HG03565 (cell line): ENCODE measurements around the gene DEFB110.

Experiments used
- ATAC-seq: cut with Tn5 transposase; IDR thresholded peaks from one replicate; pipeline ENCODE4 v1.9.1; 2021; ENCODE audit warnings: mild to moderate bottlenecking, moderate library complexity; ENCODE audit not compliant: unreplicated experiment

Gene DEFB110

DNA sequence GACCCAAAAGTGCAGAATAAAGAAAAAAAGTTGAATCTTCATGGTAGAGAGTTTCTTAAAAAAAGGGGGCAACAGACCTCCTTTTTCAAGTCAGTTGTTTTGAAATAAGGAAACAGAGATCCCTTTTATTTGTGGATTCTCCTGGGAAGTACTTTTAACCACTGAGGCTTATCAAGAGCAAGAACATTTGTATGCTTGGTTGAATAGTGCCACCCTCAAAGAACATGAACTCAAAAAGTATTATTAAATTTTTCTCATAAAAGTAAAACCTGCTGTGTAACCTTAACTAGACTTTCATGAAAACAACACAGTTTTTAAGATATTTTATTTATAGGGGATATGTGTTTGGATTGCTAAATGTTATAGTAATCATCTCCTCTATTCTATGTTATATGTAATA is at the start of gene DEFB110:
Gene DEFB110, minus strand, starts transcription at position 101 of the 400 bp plus-strand sequence. Its CDS starts 59 bp downstream, at position 42.
- ATAC-seq, result no peak

DNA sequence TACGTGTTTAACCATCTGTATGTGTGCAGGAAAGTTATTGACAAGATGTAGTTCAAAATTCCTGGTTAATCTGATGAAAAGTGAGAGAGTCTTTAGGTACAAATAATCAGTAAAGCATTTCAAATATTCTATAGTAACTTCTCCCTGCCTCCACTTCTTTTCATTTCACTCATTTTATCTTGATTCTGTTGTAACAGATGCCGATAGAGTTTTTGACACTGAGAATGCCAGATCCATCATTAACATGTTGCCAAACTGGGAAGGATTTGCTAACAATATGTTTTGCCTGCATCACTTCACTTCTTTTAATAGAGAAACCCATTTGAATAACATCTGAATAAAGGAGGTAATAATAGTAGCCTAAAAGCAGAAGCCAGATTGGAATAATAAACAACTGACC is 48.3 kb upstream of the DEFB110 start:
- no peak for ATAC-seq

DNA sequence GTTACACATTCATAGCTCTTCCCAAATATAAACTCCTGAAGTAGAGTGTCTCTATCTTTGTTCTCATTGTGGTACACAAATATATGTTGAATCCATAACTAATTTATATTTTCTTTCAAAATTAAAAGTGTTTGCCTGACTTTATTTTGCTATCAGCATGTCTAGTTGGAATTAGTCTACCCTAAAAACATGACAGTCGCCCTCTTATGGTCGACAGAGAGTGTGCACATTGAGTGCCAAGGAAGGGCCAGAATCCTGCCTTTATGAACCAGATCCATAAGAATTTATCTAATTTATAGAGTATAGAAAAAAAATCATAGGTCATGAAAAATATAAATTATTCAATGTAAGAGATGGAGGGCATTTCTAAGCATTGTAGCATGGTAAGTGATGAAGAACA is 40.3 kb upstream of the DEFB110 start:
- ATAC-seq, result no peak

DNA sequence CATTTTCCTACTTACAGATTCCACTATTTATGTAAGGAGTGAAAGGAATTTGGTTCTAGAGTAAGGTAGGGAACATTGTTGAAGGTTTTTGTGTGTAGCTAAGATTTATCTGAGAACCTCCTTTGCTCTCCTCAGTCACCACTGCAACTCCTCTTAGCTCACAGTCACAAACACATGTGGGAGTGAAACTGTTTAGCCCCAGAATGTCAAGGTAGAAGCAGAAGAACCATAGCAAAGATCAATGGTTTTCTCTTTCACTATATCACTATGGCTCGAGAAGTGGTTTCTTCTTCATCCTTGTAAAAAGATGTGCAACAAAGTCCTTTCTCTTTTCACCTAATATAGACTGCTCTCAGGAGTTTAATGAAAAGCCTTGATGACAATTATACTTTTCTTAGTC is 34.4 kb upstream of the DEFB110 start:
- ATAC-seq, result peak; percentile 62

GRCh38 chr6:50049829-50050228 is 28.0 kb upstream of the DEFB110 start, which contains the start of gene DEFB112:
TSS of gene DEFB112 (minus strand) at chr6:50049929. CDS start at chr6:50049869, 60 bp downstream.
- no peak for ATAC-seq

GRCh38 chr6:50047026-50047425 is 25.2 kb upstream of the DEFB110 start:
- no peak for ATAC-seq

DNA sequence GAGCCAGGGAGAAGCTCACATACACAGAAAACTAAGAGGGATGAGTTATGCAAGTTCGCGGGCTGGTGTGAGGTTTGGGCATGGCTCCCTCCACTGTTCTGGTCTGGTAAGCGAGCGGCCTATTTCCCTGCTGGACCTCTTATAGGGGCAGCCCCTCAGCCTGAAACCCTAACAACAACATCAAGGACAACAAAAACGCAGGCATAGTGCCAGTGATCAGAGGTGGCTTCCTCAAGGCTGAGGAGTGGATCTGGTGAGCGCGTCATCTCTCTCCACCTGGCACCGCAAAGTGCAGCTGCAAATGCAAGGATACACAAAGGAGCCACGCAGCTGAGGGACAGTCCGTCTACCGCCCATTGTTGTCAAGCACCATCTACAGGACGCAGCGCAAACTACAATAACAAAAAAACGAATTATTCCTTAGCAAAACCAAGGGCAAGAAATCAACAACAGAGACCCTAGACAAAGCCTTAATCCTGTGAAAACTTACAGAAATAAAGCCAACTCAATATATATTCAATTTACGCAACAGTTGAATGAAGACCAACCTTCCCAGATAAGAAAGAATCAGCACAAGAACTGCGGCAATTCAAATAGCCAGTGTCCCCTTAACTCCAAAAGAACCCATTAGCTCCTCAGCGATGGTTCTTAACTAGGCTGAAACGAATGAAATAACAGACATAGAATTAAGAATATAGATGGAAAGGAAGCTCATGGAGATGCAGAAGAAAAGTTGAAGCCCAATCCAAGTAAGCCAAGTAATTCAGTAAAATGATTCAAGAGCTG is 9.2 kb upstream of the DEFB110 start:
- ATAC-seq, result no peak

- no peak for ATAC-seq
Measured at GRCh38 chr6:50030350-50030749, 8.6 kb upstream of the DEFB110 start.

DNA sequence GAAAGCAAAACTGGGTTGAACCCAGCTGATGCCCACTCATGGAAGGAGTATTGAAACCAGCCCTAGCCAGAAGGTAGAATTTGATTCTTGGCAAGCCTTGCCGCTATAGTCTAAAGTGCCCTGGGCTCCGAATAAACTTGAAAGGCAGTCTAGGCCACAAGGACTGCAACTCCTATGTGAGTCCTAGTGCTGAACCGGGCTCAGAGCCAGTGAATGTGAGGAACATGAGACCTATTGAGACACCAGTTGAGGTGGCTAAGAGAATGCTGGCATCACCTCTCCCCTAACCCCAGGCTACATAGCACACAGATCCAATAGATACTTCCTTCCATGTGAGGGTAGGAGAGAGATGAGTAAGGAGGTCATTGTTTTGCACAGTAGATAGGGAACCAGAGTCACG is 3.5 kb upstream of the DEFB110 start:
- no peak for ATAC-seq

- no peak for ATAC-seq
Measured at GRCh38 chr6:50007819-50008218, 14.0 kb downstream of the DEFB110 start.

DNA sequence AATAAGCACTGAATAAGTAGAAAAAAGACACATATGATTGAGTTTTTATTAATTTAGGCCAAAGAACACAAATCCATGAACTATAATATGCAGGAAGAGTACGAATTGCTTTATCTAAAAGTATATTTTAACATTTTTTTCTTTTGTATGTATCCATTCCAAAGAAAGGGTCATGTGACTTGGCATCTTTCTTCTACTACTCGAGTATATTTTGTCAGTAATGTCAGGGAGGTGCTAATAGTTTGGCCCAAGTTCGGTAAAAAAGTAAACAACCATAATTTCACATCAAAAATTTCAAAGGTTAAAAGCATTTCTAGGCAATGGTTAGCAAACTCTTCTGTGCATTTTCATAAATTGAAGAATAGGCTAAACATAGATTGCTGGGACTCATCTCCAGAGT is 18.7 kb downstream of the DEFB110 start:
- ATAC-seq, result no peak

DNA sequence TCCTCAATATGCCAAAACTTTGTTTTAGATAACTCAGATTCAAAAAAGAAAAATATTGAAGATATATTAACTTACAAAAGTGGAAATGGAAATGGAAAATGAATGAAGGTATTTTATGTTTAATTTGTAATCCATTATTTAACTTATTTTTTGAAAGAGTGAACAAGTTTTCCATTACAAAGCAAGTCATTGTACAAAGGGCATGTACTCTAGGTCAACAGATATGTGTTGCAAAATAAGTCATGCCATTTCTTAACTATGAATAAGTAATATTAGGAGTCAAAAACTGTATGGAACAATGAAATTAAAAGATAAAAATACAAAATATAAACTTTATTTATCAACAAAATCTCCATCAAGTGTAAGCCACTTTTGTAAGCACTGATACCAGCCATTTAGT is 26.5 kb downstream of the DEFB110 start:
- ATAC-seq, result no peak

- ATAC-seq, result no peak
Measured at GRCh38 chr6:49988900-49989299, 32.9 kb downstream of the DEFB110 start.

- ATAC-seq, result no peak
Measured at GRCh38 chr6:49987749-49988148, 34.0 kb downstream of the DEFB110 start.

- no peak for ATAC-seq
Measured at GRCh38 chr6:49986551-49986950, 35.2 kb downstream of the DEFB110 start.

DNA sequence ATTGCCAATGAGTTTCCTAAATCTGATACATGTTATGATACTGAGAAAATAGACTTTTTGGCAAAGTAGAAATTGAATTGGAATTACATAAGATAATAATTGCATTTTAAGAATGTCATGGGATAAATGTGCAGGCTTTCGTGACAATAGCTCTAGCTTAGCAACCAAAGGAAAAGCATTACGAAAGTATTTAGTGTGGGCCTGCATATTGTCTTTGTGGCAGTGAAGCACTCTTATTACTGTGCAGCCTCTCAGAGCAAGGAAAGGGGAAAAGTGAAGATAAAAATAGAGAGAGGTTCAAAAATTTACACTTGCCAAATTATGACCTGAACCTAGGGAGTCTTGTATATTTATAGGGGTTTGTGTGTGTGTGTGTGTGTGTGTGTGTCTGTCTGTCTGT is 39.7 kb downstream of the DEFB110 start:
- ATAC-seq, result no peak

GRCh38 chr6:49980898-49981297 is 40.9 kb downstream of the DEFB110 start:
- ATAC-seq, result no peak

GRCh38 chr6:49979584-49979983 is 42.2 kb downstream of the DEFB110 start:
- ATAC-seq, result peak; percentile 41

- ATAC-seq, result peak; percentile 38
Measured at GRCh38 chr6:49978332-49979226, 43.2 kb downstream of the DEFB110 start.

DNA sequence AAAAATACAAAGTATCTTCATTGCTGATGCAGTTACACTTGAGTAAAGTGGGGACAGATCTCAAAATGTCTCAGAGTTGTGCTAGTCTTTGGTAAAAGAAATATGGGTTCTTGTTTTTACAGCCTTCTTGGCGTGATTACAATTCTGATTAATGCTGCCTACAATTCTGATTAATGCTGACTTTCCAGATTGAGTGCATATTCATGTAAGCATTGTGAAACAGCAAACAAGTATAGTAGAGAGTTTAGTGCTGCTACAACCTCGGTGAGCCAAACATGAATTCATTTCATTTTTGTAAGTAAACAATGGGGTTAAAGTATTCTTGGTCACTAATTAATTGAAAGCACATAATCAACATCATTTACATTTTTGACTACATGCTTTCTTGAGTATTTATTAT is 52.2 kb downstream of the DEFB110 start, which contains the start of gene DEFB113:
Gene DEFB113, minus strand, starts transcription at position 21 of the 400 bp plus-strand sequence. Its CDS starts 0 bp downstream, at position 21.
- ATAC-seq, result no peak
